ENCODE data around the gene FAM229A.

DNA sequence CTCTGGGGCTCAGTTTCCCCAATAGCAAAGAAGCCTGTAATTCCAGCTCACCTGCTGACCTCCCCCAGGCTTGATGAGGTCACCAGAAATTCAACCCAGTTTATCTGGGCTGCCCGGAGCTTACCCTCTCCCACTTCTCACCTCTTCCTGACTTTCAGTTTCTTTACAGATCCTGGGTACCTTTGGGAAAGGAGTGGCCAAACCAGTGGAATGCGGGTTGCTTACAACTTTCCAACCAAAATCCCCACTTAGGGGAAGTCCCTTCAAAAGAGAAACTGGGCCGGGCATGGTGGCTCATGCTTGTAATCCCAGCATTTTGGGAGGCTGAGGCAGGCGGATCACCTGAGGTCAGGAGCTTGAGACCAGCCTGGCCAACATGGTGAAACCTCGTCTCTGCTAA is 20.3 kb downstream of the FAM229A start:
- TF ChIP-seq KLF13 (tag; IDR thresholded peaks at IDR 0.05; ENCODE audit: borderline replicate concordance, low read depth) (no peak), CBFB (CRISPR knock-in tag; IDR thresholded peaks at IDR 0.05) (no peak), GATAD2A (IDR thresholded peaks at IDR 0.05) (no peak), SRSF3 (IDR thresholded peaks at IDR 0.05; ENCODE audit: insufficient read depth, low read length) (no peak), YY1 (IDR thresholded peaks at IDR 0.05; ENCODE audit: borderline replicate concordance in 1 of 3, control insufficient read depth in 1 of 3, extremely low read depth in 1 of 3, insufficient read depth in 3 of 3, insufficient read length in 1 of 3, insufficient replicate concordance in 2 of 3, low read depth in 1 of 3, low read length in 2 of 3) (no peak), HNRNPK (IDR thresholded peaks at IDR 0.05; ENCODE audit: low read depth, low read length, poor library complexity, severe bottlenecking) (no peak), MCM7 (IDR thresholded peaks at IDR 0.05) (no peak), TEAD4 (IDR thresholded peaks at IDR 0.05; ENCODE audit: low read length) (no peak), TEAD4 (CRISPR knock-in tag; IDR thresholded peaks at IDR 0.05; ENCODE audit: borderline replicate concordance) (no peak), MTF1 (CRISPR knock-in tag; IDR thresholded peaks at IDR 0.05; ENCODE audit: borderline replicate concordance) (no peak), ZNF12 (CRISPR knock-in tag; IDR thresholded peaks at IDR 0.05) (no peak)
- TF ChIP-seq, protein P1, sequence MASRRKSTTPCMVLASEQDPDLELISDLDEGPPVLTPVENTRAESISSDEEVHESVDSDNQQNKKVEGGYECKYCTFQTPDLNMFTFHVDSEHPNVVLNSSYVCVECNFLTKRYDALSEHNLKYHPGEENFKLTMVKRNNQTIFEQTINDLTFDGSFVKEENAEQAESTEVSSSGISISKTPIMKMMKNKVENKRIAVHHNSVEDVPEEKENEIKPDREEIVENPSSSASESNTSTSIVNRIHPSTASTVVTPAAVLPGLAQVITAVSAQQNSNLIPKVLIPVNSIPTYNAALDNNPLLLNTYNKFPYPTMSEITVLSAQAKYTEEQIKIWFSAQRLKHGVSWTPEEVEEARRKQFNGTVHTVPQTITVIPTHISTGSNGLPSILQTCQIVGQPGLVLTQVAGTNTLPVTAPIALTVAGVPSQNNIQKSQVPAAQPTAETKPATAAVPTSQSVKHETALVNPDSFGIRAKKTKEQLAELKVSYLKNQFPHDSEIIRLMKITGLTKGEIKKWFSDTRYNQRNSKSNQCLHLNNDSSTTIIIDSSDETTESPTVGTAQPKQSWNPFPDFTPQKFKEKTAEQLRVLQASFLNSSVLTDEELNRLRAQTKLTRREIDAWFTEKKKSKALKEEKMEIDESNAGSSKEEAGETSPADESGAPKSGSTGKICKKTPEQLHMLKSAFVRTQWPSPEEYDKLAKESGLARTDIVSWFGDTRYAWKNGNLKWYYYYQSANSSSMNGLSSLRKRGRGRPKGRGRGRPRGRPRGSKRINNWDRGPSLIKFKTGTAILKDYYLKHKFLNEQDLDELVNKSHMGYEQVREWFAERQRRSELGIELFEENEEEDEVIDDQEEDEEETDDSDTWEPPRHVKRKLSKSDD (conservative IDR thresholded peaks at IDR 0.05; ENCODE audit: low read length): no peak
- TF ChIP-seq, protein P2, sequence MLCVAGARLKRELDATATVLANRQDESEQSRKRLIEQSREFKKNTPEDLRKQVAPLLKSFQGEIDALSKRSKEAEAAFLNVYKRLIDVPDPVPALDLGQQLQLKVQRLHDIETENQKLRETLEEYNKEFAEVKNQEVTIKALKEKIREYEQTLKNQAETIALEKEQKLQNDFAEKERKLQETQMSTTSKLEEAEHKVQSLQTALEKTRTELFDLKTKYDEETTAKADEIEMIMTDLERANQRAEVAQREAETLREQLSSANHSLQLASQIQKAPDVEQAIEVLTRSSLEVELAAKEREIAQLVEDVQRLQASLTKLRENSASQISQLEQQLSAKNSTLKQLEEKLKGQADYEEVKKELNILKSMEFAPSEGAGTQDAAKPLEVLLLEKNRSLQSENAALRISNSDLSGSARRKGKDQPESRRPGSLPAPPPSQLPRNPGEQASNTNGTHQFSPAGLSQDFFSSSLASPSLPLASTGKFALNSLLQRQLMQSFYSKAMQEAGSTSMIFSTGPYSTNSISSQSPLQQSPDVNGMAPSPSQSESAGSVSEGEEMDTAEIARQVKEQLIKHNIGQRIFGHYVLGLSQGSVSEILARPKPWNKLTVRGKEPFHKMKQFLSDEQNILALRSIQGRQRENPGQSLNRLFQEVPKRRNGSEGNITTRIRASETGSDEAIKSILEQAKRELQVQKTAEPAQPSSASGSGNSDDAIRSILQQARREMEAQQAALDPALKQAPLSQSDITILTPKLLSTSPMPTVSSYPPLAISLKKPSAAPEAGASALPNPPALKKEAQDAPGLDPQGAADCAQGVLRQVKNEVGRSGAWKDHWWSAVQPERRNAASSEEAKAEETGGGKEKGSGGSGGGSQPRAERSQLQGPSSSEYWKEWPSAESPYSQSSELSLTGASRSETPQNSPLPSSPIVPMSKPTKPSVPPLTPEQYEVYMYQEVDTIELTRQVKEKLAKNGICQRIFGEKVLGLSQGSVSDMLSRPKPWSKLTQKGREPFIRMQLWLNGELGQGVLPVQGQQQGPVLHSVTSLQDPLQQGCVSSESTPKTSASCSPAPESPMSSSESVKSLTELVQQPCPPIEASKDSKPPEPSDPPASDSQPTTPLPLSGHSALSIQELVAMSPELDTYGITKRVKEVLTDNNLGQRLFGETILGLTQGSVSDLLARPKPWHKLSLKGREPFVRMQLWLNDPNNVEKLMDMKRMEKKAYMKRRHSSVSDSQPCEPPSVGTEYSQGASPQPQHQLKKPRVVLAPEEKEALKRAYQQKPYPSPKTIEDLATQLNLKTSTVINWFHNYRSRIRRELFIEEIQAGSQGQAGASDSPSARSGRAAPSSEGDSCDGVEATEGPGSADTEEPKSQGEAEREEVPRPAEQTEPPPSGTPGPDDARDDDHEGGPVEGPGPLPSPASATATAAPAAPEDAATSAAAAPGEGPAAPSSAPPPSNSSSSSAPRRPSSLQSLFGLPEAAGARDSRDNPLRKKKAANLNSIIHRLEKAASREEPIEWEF (CRISPR knock-in tag; IDR thresholded peaks at IDR 0.05): no peak
- TF ChIP-seq, protein P3, sequence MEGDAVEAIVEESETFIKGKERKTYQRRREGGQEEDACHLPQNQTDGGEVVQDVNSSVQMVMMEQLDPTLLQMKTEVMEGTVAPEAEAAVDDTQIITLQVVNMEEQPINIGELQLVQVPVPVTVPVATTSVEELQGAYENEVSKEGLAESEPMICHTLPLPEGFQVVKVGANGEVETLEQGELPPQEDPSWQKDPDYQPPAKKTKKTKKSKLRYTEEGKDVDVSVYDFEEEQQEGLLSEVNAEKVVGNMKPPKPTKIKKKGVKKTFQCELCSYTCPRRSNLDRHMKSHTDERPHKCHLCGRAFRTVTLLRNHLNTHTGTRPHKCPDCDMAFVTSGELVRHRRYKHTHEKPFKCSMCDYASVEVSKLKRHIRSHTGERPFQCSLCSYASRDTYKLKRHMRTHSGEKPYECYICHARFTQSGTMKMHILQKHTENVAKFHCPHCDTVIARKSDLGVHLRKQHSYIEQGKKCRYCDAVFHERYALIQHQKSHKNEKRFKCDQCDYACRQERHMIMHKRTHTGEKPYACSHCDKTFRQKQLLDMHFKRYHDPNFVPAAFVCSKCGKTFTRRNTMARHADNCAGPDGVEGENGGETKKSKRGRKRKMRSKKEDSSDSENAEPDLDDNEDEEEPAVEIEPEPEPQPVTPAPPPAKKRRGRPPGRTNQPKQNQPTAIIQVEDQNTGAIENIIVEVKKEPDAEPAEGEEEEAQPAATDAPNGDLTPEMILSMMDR (IDR thresholded peaks at IDR 0.05 in 2 of 3, conservative IDR thresholded peaks at IDR 0.05 in 1 of 3; ENCODE audit: insufficient read depth in 2 of 3, low read depth in 1 of 3, low read length in 3 of 3): no peak

Data from K562 (cell line).